Measurements from ENCODE around the gene ADAT1.
"Not testable (repeated sequence)": the region's sequence is repeated elsewhere in the genome, so short reads cannot be mapped to it uniquely, and the experiment has no call there.

The ADAT1 gene

GRCh38 chr16:75614066-75614897 lies 8.8 kb downstream of the ADAT1 start:
- Histone ChIP-seq H3K27me3 (ENCODE audit: insufficient read depth, low read length) (no peaks in the 10 kb centered on the region), H3K9me3 (ENCODE audit: low read length) (peaks cover 3% of the 10 kb centered on the region), H3K4me1 (ENCODE audit: insufficient read depth, low read length) (no peaks in the 10 kb centered on the region), H3K4me3 (ENCODE audit: low read length) (no peak overlapping the region), H2AFZ (ENCODE audit: low read depth, low read length) (no peak overlapping the region), H3K36me3 (ENCODE audit: insufficient read depth, low read length) (peaks cover 84% of the 10 kb centered on the region)

GRCh38 chr16:75606507-75606906 lies 16.6 kb downstream of the ADAT1 start:
- Histone ChIP-seq H3K4me3 (ENCODE audit: low read length) (no peak overlapping the region), H3K36me3 (ENCODE audit: insufficient read depth, low read length) (peaks cover 88% of the 10 kb centered on the region), H2AFZ (ENCODE audit: low read depth, low read length) (no peak overlapping the region), H3K27me3 (ENCODE audit: insufficient read depth, low read length) (no peaks in the 10 kb centered on the region), H3K9me3 (ENCODE audit: low read length) (peaks cover 12% of the 10 kb centered on the region), H3K4me1 (ENCODE audit: insufficient read depth, low read length) (no peaks in the 10 kb centered on the region)

GRCh38 chr16:75603241-75603640 lies 19.8 kb downstream of the ADAT1 start:
- H3K4me1 ChIP-seq (ENCODE audit: insufficient read depth, low read length), result no peaks in the 10 kb centered on the region
- no peak overlapping the region for H2AFZ ChIP-seq (ENCODE audit: low read depth, low read length)
- H3K9me3 ChIP-seq (ENCODE audit: low read length), result peaks cover 12% of the 10 kb centered on the region
- H3K4me3 ChIP-seq (ENCODE audit: low read length), result no peak overlapping the region
- H3K36me3 ChIP-seq (ENCODE audit: insufficient read depth, low read length), result peaks cover 74% of the 10 kb centered on the region
- no peaks in the 10 kb centered on the region for H3K27me3 ChIP-seq (ENCODE audit: insufficient read depth, low read length)

GRCh38 chr16:75599452-75600277 lies 23.4 kb downstream of the ADAT1 start:
- Histone ChIP-seq H3K4me3 (ENCODE audit: low read length) (no peak overlapping the region), H2AFZ (ENCODE audit: low read depth, low read length) (no peak overlapping the region), H3K36me3 (ENCODE audit: insufficient read depth, low read length) (peaks cover 55% of the 10 kb centered on the region), H3K4me1 (ENCODE audit: insufficient read depth, low read length) (peaks cover 4% of the 10 kb centered on the region), H3K9me3 (ENCODE audit: low read length) (peaks cover 14% of the 10 kb centered on the region), H3K27me3 (ENCODE audit: insufficient read depth, low read length) (no peaks in the 10 kb centered on the region)

- H3K36me3 ChIP-seq (ENCODE audit: insufficient read depth, low read length), result peaks cover 14% of the 10 kb centered on the region
- H3K9me3 ChIP-seq (ENCODE audit: low read length), result peaks cover 3% of the 10 kb centered on the region
- H2AFZ ChIP-seq (ENCODE audit: low read depth, low read length), result no peak overlapping the region
- H3K27me3 ChIP-seq (ENCODE audit: insufficient read depth, low read length), result no peaks in the 10 kb centered on the region
- H3K4me3 ChIP-seq (ENCODE audit: low read length), result no peak overlapping the region
- H3K4me1 ChIP-seq (ENCODE audit: insufficient read depth, low read length), result peaks cover 8% of the 10 kb centered on the region
Observed at GRCh38 chr16:75593825-75594820, 29.0 kb downstream of the ADAT1 start.

- Histone ChIP-seq H3K4me3 (ENCODE audit: low read length) (no peak overlapping the region), H3K9me3 (ENCODE audit: low read length) (peaks cover 3% of the 10 kb centered on the region), H2AFZ (ENCODE audit: low read depth, low read length) (no peak overlapping the region), H3K27me3 (ENCODE audit: insufficient read depth, low read length) (no peaks in the 10 kb centered on the region), H3K36me3 (ENCODE audit: insufficient read depth, low read length) (peaks cover 13% of the 10 kb centered on the region), H3K4me1 (ENCODE audit: insufficient read depth, low read length) (peaks cover 8% of the 10 kb centered on the region)
Observed at GRCh38 chr16:75593308-75593707, 29.8 kb downstream of the ADAT1 start.

GRCh38 chr16:75591927-75592326 lies 31.2 kb downstream of the ADAT1 start:
- not testable (repeated sequence) for H3K4me3 ChIP-seq (ENCODE audit: low read length); H2AFZ ChIP-seq (ENCODE audit: low read depth, low read length); H3K27me3 ChIP-seq (ENCODE audit: insufficient read depth, low read length); H3K4me1 ChIP-seq (ENCODE audit: insufficient read depth, low read length); H3K9me3 ChIP-seq (ENCODE audit: low read length); H3K36me3 ChIP-seq (ENCODE audit: insufficient read depth, low read length)

- Histone ChIP-seq H3K4me1 (ENCODE audit: insufficient read depth, low read length) (peaks cover 8% of the 10 kb centered on the region), H3K27me3 (ENCODE audit: insufficient read depth, low read length) (no peaks in the 10 kb centered on the region), H3K9me3 (ENCODE audit: low read length) (no peaks in the 10 kb centered on the region), H3K36me3 (ENCODE audit: insufficient read depth, low read length) (peaks cover 8% of the 10 kb centered on the region), H3K4me3 (ENCODE audit: low read length) (no peak overlapping the region), H2AFZ (ENCODE audit: low read depth, low read length) (no peak overlapping the region)
Observed at GRCh38 chr16:75590920-75591843, 31.9 kb downstream of the ADAT1 start.

GRCh38 chr16:75589306-75589705 lies 33.8 kb downstream of the ADAT1 start:
- H3K4me1 ChIP-seq (ENCODE audit: insufficient read depth, low read length), result peaks cover under 1% of the 10 kb centered on the region
- H3K4me3 ChIP-seq (ENCODE audit: low read length), result no peak overlapping the region
- H3K27me3 ChIP-seq (ENCODE audit: insufficient read depth, low read length), result no peaks in the 10 kb centered on the region
- no peaks in the 10 kb centered on the region for H3K9me3 ChIP-seq (ENCODE audit: low read length)
- H2AFZ ChIP-seq (ENCODE audit: low read depth, low read length), result no peak overlapping the region
- H3K36me3 ChIP-seq (ENCODE audit: insufficient read depth, low read length), result peaks cover 8% of the 10 kb centered on the region

- Histone ChIP-seq H3K27me3 (ENCODE audit: insufficient read depth, low read length) (no peaks in the 10 kb centered on the region), H3K9me3 (ENCODE audit: low read length) (no peaks in the 10 kb centered on the region), H3K36me3 (ENCODE audit: insufficient read depth, low read length) (peaks cover 8% of the 10 kb centered on the region), H3K4me3 (ENCODE audit: low read length) (no peak overlapping the region), H2AFZ (ENCODE audit: low read depth, low read length) (no peak overlapping the region), H3K4me1 (ENCODE audit: insufficient read depth, low read length) (no peaks in the 10 kb centered on the region)
Observed at GRCh38 chr16:75588716-75589115, 34.4 kb downstream of the ADAT1 start.

GRCh38 chr16:75584108-75584507 lies 39.0 kb downstream of the ADAT1 start:
- Histone ChIP-seq H3K27me3 (ENCODE audit: insufficient read depth, low read length) (no peaks in the 10 kb centered on the region), H3K4me3 (ENCODE audit: low read length) (no peak overlapping the region), H3K4me1 (ENCODE audit: insufficient read depth, low read length) (peaks cover 8% of the 10 kb centered on the region), H3K36me3 (ENCODE audit: insufficient read depth, low read length) (peaks cover 19% of the 10 kb centered on the region), H3K9me3 (ENCODE audit: low read length) (no peaks in the 10 kb centered on the region), H2AFZ (ENCODE audit: low read depth, low read length) (no peak overlapping the region)

All from neuron (in vitro differentiated cells).